Raji (cell line): ENCODE measurements around the gene DNAJA3.

Experiments
- POLR2A ChIP-seq: IDR thresholded peaks from 2 replicates; pipeline ENCODE4 v1.6.1; 2011; ENCODE audit warnings: low read depth, low read length, control low read depth; ENCODE audit not compliant: insufficient read depth

The DNAJA3 gene

DNA sequence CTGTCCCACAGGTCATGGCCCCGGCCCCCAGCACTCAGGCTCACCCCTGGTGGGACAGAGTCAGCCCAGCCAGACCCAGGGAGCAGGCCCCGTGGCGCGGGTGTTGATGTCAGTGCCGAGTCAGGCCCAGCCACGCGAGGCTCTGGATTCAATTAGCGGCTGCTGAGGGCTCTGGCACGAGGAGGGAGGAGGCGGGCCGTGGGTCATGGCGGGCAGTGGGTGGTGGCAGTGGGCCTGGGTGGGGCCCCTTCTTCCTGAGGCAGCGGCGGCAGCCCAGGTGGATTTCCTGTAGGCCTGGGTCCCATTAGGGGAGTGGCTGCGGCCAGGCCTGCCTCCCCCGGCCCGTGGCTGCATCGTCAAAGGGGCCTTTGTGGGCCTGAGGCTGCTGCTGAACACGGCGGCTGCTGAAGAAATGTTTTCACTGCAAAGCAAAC is 41.1 kb upstream of the DNAJA3 start:
- TF ChIP-seq POLR2A, result no peak

DNA sequence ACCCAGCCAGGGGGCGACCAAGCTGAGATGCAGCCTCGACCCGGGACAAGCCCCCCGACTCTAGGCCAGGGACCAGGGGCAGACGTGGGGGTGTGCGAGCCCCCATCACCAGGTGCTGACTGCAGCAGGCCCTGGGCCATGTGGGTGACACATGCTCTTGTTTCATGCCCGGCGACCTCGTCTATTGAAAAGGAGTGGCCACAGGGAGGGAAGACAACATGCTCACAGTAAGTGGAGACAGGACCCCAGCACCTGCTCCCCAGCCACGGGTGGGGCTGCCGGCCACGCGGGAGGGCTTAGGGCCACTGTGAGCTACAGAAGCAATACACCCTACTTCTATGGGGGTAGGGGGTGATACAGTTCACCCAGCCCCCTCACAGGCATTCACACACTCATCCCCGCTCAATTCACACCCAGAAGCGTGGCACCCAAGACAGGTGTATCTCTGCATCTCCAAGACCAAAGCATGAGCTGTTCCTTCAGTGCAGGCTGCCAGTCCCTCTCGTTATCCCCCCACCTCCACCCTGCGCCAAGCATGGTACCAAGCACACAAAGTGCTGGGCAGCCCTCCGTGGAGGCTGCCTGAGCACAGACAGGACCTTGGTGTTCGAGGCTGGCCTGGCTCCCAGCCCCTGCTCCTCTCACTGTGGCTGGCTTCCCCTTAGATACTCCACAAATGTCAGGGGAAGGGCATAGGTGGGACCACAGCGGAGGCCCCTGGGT is 40.4 kb upstream of the DNAJA3 start:
- no peak for TF ChIP-seq POLR2A

DNA sequence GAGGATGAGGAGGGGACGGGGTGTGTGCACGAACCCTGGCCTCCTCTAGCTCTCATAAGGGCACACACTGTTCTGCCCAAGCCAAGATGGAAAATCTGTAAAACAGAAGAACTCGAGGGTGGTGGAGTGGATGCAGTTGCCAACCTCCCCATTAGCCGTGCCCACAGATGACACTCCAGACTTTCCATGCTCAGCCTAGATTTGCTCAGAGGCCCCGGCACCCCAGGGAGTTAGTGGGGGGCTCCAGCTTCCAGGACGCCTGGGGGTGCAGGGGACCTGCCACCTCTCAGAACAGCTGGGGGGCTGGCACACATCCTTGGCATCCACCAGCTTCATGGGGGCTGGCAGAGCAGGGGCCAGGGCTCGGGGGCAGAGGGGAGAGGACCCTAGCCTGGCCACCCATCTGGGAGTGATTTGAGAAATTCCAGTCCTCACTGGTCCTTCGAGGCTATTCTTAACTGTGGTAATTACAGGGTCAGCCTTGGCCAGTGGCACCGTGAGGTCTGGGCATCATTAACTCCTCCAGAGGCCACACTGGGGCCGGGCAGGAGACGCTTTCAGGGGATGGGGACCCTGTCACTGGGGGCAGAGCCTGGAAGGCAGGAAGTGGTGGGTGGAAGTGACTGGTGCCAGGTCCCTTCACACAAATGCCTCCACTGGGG is 39.7 kb upstream of the DNAJA3 start:
- no peak for TF ChIP-seq POLR2A

DNA sequence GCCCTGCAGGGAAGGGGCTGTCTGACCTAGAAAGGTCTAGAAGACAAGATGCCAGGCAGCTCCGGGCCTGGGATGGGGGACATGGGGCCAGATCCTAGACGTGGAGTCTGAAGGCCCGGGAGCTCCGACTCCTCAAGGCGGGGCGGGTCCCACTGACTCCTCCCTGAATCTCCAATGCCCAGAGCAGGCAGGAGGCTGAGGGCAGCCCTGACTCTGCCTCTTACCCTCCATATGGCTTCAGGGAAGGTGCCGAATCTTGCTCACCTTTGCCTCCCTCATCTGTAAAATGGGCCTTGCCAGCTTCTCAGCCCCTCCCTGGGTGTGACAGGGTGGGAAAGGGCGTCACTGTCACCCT is 39.2 kb upstream of the DNAJA3 start:
- TF ChIP-seq POLR2A, result no peak

DNA sequence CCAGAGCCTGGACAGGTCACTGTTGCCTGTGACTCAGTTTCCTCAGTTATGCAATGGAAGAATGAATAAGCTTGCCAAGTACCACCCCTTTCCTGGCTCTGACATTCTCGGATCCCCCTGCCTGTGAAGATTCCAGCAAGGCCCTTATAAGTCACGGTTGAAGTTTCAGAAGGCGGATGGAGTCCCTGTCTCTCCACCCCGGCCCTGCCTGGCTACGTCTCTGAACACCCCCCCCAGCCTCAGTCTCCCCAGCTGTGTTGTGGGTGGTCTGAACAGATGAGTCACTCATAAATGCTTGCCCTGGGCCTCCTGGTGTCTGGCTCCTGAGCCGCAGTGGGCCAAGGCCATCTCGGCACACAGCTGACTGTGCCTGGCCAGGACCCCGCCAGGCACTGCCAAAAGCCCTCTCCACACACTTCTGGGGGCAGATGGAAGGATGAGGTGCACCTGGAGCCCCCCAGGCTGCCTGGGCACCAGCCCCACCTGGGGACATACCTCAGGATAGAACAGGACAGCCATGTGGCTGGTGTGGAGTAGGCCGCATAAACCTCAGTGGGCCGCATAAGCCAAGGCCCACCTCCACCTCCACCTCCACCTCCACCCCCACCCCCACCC is 38.6 kb upstream of the DNAJA3 start:
- TF ChIP-seq POLR2A, result no peak

DNA sequence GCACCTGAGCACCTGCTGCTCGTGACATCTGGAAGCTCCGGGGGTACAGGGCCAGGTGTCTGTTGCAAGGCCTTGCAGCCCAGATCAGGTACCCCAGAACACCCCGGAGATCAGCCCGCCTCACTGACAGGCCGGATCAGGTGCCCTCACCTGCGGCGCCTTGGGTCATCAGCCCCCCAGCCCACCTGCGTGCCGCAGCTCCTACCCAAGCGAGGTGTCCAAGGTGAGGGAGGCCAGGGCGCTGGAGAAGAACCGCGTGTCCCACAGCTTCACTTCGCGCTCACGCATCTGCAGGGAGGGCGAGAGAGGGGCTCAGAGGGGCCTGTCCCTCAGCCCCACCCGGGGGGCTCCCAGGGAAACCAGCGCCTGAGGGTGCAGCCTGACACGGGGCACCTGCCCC is 37.9 kb upstream of the DNAJA3 start:
- no peak for TF ChIP-seq POLR2A

DNA sequence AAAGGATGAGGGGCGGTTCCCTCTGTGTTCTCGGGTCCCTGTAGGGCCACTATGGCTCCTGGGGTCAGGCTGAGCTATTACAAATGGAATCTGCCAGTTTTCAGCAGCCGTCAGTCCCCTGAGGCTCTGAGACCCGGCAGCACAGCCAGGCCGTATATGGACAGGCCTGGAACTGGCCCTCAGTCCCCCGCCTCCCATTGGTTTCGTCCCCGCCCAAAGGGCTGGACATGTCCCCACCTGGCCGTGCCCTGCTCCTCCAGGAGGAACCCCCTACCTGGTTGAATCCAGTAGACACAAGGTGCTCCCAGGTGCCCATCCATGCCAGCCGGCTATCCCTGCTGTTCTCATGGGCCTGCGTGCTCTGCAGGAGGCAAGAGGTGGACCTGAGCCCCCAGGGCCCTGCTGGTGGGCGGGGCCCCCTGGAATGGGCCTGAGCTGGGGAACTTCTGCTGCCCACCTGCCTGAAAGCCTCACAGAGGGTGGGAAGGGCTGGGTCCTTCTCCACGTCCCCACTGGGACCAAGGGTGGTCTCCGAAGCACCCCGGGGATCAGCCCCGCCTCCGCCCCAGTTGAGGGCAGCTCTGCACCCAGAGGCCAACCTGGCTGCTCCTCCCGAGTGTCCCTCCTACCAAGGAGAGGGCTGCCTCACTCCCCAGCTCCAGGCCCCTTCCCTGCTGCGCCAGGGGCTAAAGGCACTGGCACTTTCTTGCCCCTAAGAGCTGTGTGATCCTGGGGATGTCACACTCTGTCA is 37.2 kb upstream of the DNAJA3 start:
- no peak for TF ChIP-seq POLR2A

DNA sequence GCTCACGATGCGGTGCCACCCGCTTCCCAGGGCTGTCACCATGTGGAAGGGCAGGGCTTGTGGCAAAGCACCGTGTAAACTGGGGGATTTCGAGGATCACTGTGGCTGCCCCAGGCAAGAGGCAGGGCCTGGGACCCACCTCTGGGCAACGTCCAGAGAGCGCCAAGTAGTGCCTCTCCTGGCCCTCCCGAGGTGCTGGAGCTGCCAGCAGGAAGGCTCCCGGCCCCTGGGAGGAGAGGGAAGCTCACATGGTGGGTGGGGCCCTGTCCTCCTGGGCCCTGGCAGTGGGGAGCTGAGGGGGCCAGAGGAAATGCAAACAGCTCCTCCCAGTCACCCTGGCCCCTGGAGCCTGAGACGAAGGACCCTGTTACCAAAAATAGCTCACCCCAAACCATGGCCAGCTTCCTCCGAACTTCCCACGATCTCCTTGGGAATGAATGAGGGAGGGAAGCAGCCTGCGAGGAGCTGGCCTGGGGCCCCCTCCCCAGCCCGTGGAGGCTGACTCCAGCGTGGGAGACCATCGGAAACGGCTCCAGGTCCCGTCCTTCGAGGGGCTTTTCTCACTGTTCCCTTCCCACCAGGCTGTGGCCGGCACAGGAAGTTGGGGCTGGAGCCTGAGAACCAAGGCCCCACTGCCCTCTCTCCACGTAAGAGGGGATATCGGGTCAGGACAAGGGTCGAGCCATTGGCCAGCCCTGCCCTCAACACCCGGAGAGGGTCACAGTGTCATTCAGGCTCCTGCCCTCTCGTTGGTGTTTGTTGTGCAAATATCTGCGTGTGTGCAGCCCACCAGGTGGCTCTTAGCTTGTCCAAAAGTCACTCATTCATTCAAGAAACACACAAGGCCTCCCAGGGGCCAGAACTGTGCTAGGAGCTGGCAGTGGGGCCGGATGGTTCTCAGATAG is 36.4 kb upstream of the DNAJA3 start:
- TF ChIP-seq POLR2A, result no peak

DNA sequence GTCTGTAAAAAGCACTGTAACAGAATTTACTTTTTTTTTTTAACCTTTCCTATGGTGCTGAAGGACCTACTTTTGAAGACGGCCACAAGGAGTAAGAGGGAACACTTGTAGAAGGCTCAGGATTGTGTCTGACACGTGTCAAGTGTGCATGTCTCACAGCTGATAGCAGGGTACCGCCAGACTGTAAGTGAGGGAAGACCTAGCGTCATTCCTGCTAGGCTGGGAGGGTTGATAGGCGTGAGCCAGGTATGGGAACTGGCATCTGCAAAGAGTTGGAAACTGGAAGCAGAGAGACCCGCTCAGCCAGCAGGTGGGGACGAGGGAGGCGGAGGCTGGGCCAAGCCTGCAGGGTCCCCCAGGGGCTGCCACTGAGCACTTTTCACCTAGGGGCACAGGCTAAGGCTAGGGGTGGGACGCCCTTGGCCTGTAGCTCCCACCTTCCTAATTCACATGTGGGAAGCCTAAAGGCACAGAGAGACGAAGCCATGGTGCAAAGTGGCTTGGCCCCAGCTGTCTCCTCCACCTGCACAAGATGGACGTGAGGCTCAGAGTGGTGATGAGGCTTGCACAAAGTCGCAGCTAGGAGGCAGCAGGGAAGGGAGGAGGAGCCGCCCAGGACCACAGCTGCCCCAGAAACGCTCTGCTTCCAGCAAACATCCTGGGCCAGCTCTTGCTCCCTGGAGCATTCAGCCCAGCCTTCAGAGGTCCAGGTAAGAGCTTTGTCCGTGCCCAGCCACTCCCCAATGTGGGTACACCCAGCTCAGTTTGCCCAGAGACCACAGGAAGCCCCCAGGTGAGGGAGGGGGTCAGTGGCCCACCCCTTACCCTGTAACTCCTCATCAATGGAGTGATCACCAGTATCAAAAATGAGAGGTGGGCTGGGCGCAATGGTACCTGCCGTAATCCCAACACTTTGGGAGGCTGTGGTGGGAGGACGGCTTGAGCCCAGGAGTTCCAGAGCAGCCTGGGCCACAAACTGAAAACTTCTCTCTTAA is 35.1 kb upstream of the DNAJA3 start:
- no peak for TF ChIP-seq POLR2A

DNA sequence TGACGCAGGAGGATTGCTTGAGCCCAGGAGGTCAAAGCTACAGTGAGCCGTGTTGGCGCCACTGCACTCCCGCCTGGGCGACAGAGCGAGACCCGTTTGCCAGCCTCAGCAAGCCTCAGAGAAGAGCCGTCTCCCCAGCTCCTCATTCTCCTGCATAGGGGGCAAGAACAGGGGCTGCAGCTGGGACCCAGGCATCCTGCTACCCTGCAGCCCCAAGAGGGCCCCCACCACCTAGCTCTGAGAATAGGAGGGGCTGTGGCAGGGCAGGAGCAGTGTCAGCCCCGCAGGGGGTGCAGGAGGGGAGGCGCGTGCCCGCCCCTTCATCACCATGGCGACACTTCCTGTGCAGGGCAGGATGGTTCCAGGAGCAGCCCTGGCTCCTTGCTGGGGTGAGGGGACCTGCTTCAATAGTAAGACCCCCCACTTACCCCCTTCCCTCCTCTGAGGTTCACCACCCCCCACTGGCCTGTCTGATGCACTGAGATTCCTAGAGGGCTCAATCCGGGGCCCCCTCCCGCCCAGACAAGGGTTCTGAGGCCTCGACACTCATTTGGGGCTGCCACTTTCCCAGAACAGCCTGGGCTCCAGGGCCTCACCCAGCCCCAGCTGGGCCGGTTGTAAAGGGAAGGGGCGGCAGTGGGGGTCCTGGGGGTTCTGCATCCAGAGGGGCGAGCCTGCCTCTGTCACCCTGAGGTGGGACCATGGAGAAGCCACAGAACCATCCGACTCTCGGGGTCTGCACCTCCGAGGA is 33.9 kb upstream of the DNAJA3 start:
- no peak for TF ChIP-seq POLR2A

DNA sequence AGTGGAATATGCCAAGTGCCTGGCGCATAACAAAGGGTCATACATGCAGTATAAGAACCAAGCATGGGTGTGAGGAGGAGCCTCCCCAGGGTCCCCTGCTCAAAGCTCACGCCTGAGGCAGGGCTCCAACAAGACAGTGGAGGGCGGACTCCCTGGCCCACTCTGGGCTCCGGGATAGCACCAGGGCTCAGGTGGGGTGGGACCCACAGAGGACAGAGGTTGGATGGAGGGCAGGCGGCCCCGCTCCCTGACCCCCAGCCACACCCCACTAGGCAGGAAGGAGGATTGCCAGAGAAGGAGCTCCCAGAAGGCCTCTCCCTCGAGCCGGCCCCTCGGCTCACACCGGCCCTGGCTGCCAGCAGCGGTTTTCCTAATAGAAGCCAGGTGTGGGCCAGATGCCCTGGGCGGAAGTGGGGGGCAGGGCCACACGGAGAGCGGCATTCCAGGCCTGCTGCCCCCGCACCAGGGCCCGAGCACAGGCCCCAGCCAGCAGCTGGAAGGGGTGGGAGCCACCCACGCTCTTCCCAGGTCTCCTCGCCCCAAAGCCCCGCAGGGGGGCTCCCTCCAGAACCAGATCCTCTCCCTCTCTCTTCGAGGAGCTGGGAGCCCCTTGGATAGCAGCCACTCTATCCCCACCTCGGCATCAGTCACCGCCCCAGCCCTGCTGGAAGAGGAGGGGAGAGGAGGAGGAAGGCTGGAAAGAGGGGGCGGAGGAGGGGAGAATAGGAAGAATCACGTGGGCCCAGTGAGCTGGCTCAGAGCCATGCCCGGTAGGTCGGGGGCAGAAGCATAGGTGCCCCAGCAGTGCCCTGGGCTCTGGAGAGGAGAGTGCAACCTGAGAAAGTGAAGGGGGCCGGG is 33.1 kb upstream of the DNAJA3 start:
- no peak for TF ChIP-seq POLR2A

DNA sequence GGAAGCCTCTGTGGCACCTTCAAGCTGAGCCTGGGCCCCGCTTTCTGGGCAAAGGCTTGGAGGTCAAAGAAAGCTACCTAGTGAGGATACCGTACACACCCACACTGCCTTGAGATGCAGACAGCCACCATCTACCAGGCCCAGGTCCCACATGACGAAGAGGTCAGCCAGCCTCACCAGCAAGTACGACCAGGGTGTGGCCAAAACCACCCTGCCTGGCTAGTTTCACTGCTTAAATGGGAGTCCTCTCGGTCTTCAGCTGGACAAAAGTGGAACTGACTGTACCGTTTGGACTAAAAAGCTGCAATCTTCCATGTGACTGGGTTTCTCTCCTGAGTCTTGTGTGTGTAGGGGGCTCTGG is 32.4 kb upstream of the DNAJA3 start:
- TF ChIP-seq POLR2A, result no peak
